ENCODE data around the gene KLHL6.

KLHL6 gene

GRCh38 chr3:183564046-183564445, 8.5 kb upstream of the KLHL6 start:
- DNase-seq = no peak

- no peak for DNase-seq
Observed at GRCh38 chr3:183563536-183563874, 8.0 kb upstream of the KLHL6 start.

- DNase-seq = no peak
Observed at GRCh38 chr3:183560607-183561006, 5.1 kb upstream of the KLHL6 start.

- no peak for DNase-seq
Observed at GRCh38 chr3:183558495-183558894, 3.0 kb upstream of the KLHL6 start.

GRCh38 chr3:183556722-183557121, 1.2 kb upstream of the KLHL6 start:
- DNase-seq = no peak

GRCh38 chr3:183554377-183554776, 1.1 kb downstream of the KLHL6 start:
- DNase-seq = no peak

GRCh38 chr3:183553334-183554026, 2.0 kb downstream of the KLHL6 start:
- DNase-seq = no peak

- no peak for DNase-seq
Observed at GRCh38 chr3:183551930-183552329, 3.6 kb downstream of the KLHL6 start.

GRCh38 chr3:183548262-183548769, 7.2 kb downstream of the KLHL6 start:
- DNase-seq = no peak

GRCh38 chr3:183546625-183547024, 8.9 kb downstream of the KLHL6 start:
- no peak for DNase-seq

- no peak for DNase-seq
Observed at GRCh38 chr3:183545708-183546107, 9.8 kb downstream of the KLHL6 start.

- no peak for DNase-seq
Observed at GRCh38 chr3:183542355-183542754, 13.2 kb downstream of the KLHL6 start.

GRCh38 chr3:183541738-183542137, 13.8 kb downstream of the KLHL6 start:
- no peak for DNase-seq

- DNase-seq = no peak
Observed at GRCh38 chr3:183541235-183541655, 14.3 kb downstream of the KLHL6 start.

GRCh38 chr3:183540501-183541234, 14.8 kb downstream of the KLHL6 start:
- DNase-seq = no peak

GRCh38 chr3:183539811-183540210, 15.7 kb downstream of the KLHL6 start:
- DNase-seq = no peak

GRCh38 chr3:183538486-183538885, 17.0 kb downstream of the KLHL6 start:
- DNase-seq = no peak

- no peak for DNase-seq
Observed at GRCh38 chr3:183537295-183537730, 18.2 kb downstream of the KLHL6 start.

- DNase-seq = no peak
Observed at GRCh38 chr3:183536238-183536880, 19.1 kb downstream of the KLHL6 start.

GRCh38 chr3:183534249-183534648, 21.3 kb downstream of the KLHL6 start:
- DNase-seq = no peak

- no peak for DNase-seq
Observed at GRCh38 chr3:183533412-183534132, 21.9 kb downstream of the KLHL6 start.

GRCh38 chr3:183532620-183533411, 22.7 kb downstream of the KLHL6 start:
- DNase-seq = no peak
